KMS-11 (cell line): Measurements from ENCODE around the gene SPRYD3.

Source experiments
- H2AFZ ChIP-seq: fragments of 200-600 bp; sonication (generic); 2 replicates; pipeline ENCODE4 v1.6.1; 2016; ENCODE audit warnings: antibody characterized with exemption, mixed run types, low read depth
- H3K27ac ChIP-seq: fragments of 200-600 bp; sonication (generic); 2 replicates; pipeline ENCODE4 v1.6.1; 2016; ENCODE audit warnings: mild to moderate bottlenecking, mixed run types
- H3K27me3 ChIP-seq: fragments of 200-600 bp; sonication (generic); 2 replicates; pipeline ENCODE4 v1.6.1; 2017; ENCODE audit warnings: mild to moderate bottlenecking, low read depth, mixed run types, moderate library complexity; ENCODE audit not compliant: insufficient read depth
- H3K36me3 ChIP-seq: fragments of 200-600 bp; sonication (generic); 2 replicates; pipeline ENCODE4 v1.6.1; 2017; ENCODE audit warnings: mild to moderate bottlenecking, mixed run types; ENCODE audit not compliant: insufficient read depth
- H3K4me1 ChIP-seq: fragments of 200-600 bp; sonication (generic); 2 replicates; pipeline ENCODE4 v1.6.1; 2016; ENCODE audit warnings: mild to moderate bottlenecking, low read depth, mixed run types; ENCODE audit not compliant: poor library complexity, severe bottlenecking
- H3K4me2 ChIP-seq: fragments of 200-600 bp; sonication (generic); 2 replicates; pipeline ENCODE4 v1.7.0; 2016; ENCODE audit warnings: mild to moderate bottlenecking, mixed run types
- H3K4me3 ChIP-seq: fragments of 200-600 bp; sonication (generic); IDR thresholded peaks from 2 replicates; pipeline ENCODE4 v1.6.1; 2017; ENCODE audit warnings: low read depth, low read length, mixed read lengths; ENCODE audit not compliant: insufficient read depth
- H3K79me2 ChIP-seq: fragments of 200-600 bp; sonication (generic); 2 replicates; pipeline ENCODE4 v1.6.1; 2016; ENCODE audit warnings: low read depth, mixed run types; ENCODE audit not compliant: insufficient read depth
- H3K9ac ChIP-seq: fragments of 200-600 bp; sonication (generic); 2 replicates; pipeline ENCODE4 v1.6.1; 2016; ENCODE audit warnings: mild to moderate bottlenecking, mixed run types
- H4K20me1 ChIP-seq: fragments of 200-600 bp; sonication (generic); 2 replicates; pipeline ENCODE4 v1.6.1; 2016; ENCODE audit warnings: mild to moderate bottlenecking, mixed run types; ENCODE audit not compliant: insufficient read depth
- CTCF ChIP-seq: fragments of 200-600 bp; sonication (generic); conservative IDR thresholded peaks from 2 replicates; pipeline ENCODE4 v1.6.1; 2017; ENCODE audit warnings: low read depth, mild to moderate bottlenecking, antibody characterized with exemption, low read length, moderate library complexity, mixed read lengths

The SPRYD3 gene

GRCh38 chr12:53074999-53075370 lies 4.2 kb downstream of the SPRYD3 start:
- H2AFZ ChIP-seq: no peak overlapping the region
- no peak for TF ChIP-seq CTCF
- H3K4me2 ChIP-seq: no peak overlapping the region
- H3K79me2 ChIP-seq: peaks cover 9% of the 10 kb centered on the region; the same call in 1 of the 2 replicates
- H3K36me3 ChIP-seq: peaks cover 7% of the 10 kb centered on the region; the same call in 1 of the 2 replicates
- H3K4me1 ChIP-seq: peaks cover 9% of the 10 kb centered on the region
- H4K20me1 ChIP-seq: no peaks in the 10 kb centered on the region
- H3K27me3 ChIP-seq: no peaks in the 10 kb centered on the region
- H3K9ac ChIP-seq: no peak overlapping the region
- H3K4me3 ChIP-seq: no peak overlapping the region
- no peak overlapping the region for H3K27ac ChIP-seq

GRCh38 chr12:53074283-53074998 lies 4.7 kb downstream of the SPRYD3 start:
- peaks cover 7% of the 10 kb centered on the region; the same call in 1 of the 2 replicates for H3K36me3 ChIP-seq

DNA sequence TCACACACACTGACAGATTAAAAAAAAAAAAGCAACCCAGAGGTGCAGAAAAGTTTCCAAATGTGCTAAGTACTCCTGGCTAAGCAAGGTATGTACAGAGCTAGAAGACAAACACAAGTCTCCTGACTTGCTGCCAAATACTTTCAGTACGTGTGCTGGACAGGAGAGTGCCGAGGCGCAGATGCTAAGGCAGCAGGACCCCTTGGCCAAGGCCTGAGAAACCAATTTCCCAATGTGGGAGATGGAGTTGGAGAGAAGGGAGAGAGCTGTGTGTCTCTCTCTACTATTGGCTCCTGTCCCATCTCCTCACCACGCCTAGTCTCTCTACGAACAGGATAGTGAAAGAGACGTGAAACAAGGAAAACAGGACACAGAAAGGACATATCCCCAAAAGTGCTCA lies 5.3 kb downstream of the SPRYD3 start:
- Histone ChIP-seq H3K4me2 (no peak overlapping the region), H3K36me3 (peaks cover 7% of the 10 kb centered on the region; the same call in 1 of the 2 replicates), H4K20me1 (no peaks in the 10 kb centered on the region), H3K4me1 (peaks cover 9% of the 10 kb centered on the region), H3K9ac (no peak overlapping the region), H2AFZ (no peak overlapping the region), H3K27ac (no peak overlapping the region), H3K79me2 (peaks cover 9% of the 10 kb centered on the region; the same call in 1 of the 2 replicates), H3K4me3 (no peak overlapping the region), H3K27me3 (no peaks in the 10 kb centered on the region)
- TF ChIP-seq CTCF: no peak

More at GRCh38 chr12:53074283-53074998, 4.7 kb downstream of the SPRYD3 start:
- Histone ChIP-seq H3K27ac (no peak overlapping the region), H2AFZ (no peak overlapping the region), H3K4me1 (peaks cover 9% of the 10 kb centered on the region), H3K9ac (no peak overlapping the region), H3K4me2 (no peak overlapping the region), H4K20me1 (no peaks in the 10 kb centered on the region), H3K27me3 (no peaks in the 10 kb centered on the region), H3K79me2 (peaks cover 9% of the 10 kb centered on the region; the same call in 1 of the 2 replicates), H3K4me3 (no peak overlapping the region)
- TF ChIP-seq CTCF: no peak

GRCh38 chr12:53071591-53072551 lies 7.3 kb downstream of the SPRYD3 start:
- no peak overlapping the region for H3K27ac ChIP-seq

More at GRCh38 chr12:53071591-53072551, 7.3 kb downstream of the SPRYD3 start:
- H3K4me3 ChIP-seq: no peak overlapping the region
- H3K27me3 ChIP-seq: no peaks in the 10 kb centered on the region
- H3K79me2 ChIP-seq: 0 out of 2 replicates have a peak, but pooled peaks cover 3% of the 10 kb centered on the region
- no peak overlapping the region for H3K9ac ChIP-seq
- H3K4me1 ChIP-seq: no peaks in the 10 kb centered on the region
- no peak for TF ChIP-seq CTCF
- H3K4me2 ChIP-seq: no peak overlapping the region
- no peaks in the 10 kb centered on the region for H4K20me1 ChIP-seq
- H2AFZ ChIP-seq: no peak overlapping the region
- peaks cover 7% of the 10 kb centered on the region; the same call in 1 of the 2 replicates for H3K36me3 ChIP-seq
